Glutamatergic neuron (in vitro differentiated cells): ENCODE data around the gene GTF3C2. TPM values are rescaled to one million over a fixed set of nuclear protein-coding genes. Genes with fewer than 3 reads are reported as not detected.

Experiments used
- DNase-seq: peaks from one replicate; pipeline ENCODE4 v3.0.0; 2022
- H3K27ac Mint-ChIP-seq: one replicate; pipeline ENCODE4 v1.8.0; 2020; ENCODE audit warnings: mild to moderate bottlenecking, mixed read lengths, inconsistent platforms; ENCODE audit not compliant: unreplicated experiment
- H3K27me3 Mint-ChIP-seq: one replicate; pipeline ENCODE4 v1.8.0; 2020; ENCODE audit warnings: mild to moderate bottlenecking, moderate library complexity, mixed read lengths, inconsistent platforms; ENCODE audit not compliant: unreplicated experiment
- H3K36me3 Mint-ChIP-seq: one replicate; pipeline ENCODE4 v1.8.0; 2020; ENCODE audit warnings: mild to moderate bottlenecking, mixed read lengths, inconsistent platforms; ENCODE audit not compliant: unreplicated experiment
- H3K4me1 Mint-ChIP-seq: one replicate; pipeline ENCODE4 v1.8.0; 2020; ENCODE audit warnings: mild to moderate bottlenecking, low read depth, mixed read lengths, inconsistent platforms; ENCODE audit not compliant: unreplicated experiment
- H3K4me3 Mint-ChIP-seq: one replicate; pipeline ENCODE4 v1.8.0; 2020; ENCODE audit warnings: mild to moderate bottlenecking, mixed read lengths, inconsistent platforms; ENCODE audit not compliant: unreplicated experiment
- H3K9me3 Mint-ChIP-seq: one replicate; pipeline ENCODE4 v1.8.0; 2020; ENCODE audit warnings: mild to moderate bottlenecking, moderate library complexity, mixed read lengths, inconsistent platforms; ENCODE audit not compliant: unreplicated experiment
- total RNA-seq: library from RNA; stranded (reverse); fragmentation: NEBNext Ultra II Directional; extraction: Animal tissue kit (Norgen Biotek cat#: 25700); gene quantifications from one replicate; pipeline ENCODE4 v1.2.1, GENCODE V29; 2021; ENCODE audit not compliant: unreplicated experiment
- TF ChIP-seq, protein P1 (sequence below): fragments of 200-600 bp; sonication (generic); IDR thresholded peaks from one replicate; pipeline ENCODE4 v1.5.0; 2021; ENCODE audit not compliant: partially characterized antibody, unreplicated experiment

The GTF3C2 gene
- total RNA-seq, 1 donor from 2014 or later, result 111 TPM

DNA sequence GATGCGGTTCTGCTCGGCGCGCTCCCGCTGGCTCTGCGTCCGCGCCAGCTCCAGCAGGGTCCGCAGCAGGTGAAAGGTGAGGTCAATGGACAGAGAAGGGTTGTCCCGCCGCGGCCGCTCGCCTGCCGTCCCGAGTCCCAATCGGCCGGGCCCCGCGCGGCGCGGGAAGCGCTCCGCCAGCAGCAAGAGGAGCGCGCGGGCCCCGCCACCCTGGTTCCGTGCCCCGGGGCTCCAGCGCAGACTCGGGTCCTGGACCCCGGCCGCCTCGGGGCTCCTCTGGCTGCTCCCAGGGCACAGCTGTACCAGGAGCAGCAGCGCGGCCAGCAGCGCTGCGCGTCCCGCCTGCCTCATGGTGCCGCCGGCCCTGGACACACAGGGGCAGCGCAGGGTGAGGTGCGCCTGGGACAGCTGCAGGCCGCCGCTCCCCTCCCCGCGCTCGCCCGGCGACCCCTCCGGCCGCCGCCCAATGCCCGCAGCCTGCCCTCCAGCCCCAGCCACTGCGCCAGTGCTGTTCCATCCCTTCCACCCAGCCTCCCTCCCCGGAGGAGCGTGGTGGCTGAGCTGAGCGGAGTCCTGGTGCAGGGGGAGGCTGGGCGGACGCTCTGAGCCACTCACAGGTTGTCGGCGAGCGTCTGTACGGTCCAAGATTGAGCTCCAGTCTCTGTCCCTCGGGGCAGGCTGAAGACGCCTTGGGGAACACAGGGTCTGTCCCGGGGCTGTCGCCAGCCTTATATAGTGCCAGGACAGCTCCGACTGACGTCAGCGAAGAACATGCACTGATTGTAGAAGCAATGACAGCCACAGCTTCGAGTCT lies 48.8 kb downstream of the GTF3C2 start:
- peak; percentile 57 for DNase-seq
- peaks cover 9% of the 10 kb centered on the region for H3K36me3 Mint-ChIP-seq
- H3K4me1 Mint-ChIP-seq, result peaks cover 2% of the 10 kb centered on the region
- TF ChIP-seq, protein P1, sequence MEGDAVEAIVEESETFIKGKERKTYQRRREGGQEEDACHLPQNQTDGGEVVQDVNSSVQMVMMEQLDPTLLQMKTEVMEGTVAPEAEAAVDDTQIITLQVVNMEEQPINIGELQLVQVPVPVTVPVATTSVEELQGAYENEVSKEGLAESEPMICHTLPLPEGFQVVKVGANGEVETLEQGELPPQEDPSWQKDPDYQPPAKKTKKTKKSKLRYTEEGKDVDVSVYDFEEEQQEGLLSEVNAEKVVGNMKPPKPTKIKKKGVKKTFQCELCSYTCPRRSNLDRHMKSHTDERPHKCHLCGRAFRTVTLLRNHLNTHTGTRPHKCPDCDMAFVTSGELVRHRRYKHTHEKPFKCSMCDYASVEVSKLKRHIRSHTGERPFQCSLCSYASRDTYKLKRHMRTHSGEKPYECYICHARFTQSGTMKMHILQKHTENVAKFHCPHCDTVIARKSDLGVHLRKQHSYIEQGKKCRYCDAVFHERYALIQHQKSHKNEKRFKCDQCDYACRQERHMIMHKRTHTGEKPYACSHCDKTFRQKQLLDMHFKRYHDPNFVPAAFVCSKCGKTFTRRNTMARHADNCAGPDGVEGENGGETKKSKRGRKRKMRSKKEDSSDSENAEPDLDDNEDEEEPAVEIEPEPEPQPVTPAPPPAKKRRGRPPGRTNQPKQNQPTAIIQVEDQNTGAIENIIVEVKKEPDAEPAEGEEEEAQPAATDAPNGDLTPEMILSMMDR, result no peak
- H3K9me3 Mint-ChIP-seq, result peaks cover 2% of the 10 kb centered on the region
- H3K27me3 Mint-ChIP-seq, result peaks cover 13% of the 10 kb centered on the region
- H3K4me3 Mint-ChIP-seq, result no peak overlapping the region
- H3K27ac Mint-ChIP-seq, result no peak overlapping the region

DNA sequence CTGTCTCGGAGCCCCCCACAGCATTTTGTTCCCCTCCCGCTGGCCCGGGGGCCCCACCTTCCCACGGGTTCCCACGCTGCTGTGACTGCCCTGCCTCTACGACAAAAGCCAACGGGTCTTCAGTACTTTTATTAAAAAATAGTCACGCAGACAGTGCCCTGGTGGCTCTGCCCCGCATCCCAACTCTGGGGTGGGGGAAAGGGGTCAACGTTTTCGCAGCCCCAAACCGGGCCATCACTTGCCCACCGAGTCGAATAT lies 49.3 kb downstream of the GTF3C2 start:
- Mint-ChIP-seq H3K27ac (no peak overlapping the region), H3K36me3 (peaks cover 9% of the 10 kb centered on the region), H3K4me1 (peaks cover 2% of the 10 kb centered on the region), H3K27me3 (peaks cover 13% of the 10 kb centered on the region), H3K4me3 (no peak overlapping the region), H3K9me3 (peaks cover 2% of the 10 kb centered on the region)
- TF ChIP-seq, protein P1, result no peak
- DNase-seq, result no peak

DNA sequence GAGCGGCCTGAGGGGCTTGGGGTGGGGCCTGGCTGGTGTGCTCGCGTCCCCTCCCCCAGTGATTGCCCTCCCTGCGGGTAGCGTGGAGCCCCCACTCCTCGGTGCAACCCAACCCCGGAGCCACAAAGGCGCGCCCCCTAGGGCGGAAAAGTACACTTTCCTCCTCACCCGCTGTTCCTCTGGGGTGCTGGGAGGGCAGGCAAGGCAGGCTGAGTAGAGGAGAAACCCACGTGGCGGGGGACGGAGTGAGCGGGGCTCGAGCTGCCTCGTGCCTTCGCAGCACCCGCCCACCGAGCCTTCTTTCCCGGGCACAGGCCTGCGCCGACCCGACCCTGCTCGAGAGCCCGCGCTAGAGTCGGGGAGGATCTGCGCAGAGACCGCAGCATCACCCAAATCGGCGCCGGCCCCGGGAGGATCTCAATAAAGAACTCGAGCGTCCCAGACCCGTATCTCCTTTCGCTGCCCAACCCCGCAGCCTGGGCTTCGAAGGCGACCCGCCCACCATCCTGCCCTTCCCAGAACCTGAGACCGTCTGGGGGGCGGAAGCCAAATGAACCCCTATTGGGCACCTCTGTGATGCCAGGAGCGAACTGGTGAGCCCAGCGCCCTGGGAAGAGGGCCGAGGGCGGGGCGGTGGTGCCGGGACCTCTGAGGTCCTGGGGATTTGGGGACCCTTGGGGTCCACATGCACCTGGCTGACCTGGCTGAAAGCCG lies 49.8 kb downstream of the GTF3C2 start:
- peaks cover 13% of the 10 kb centered on the region for H3K27me3 Mint-ChIP-seq
- TF ChIP-seq, protein P1, result no peak
- peaks cover 2% of the 10 kb centered on the region for H3K4me1 Mint-ChIP-seq
- no peak overlapping the region for H3K4me3 Mint-ChIP-seq
- H3K27ac Mint-ChIP-seq, result no peak overlapping the region
- H3K36me3 Mint-ChIP-seq, result peaks cover 9% of the 10 kb centered on the region
- DNase-seq, result peak; percentile 42
- H3K9me3 Mint-ChIP-seq, result peaks cover 2% of the 10 kb centered on the region

DNA sequence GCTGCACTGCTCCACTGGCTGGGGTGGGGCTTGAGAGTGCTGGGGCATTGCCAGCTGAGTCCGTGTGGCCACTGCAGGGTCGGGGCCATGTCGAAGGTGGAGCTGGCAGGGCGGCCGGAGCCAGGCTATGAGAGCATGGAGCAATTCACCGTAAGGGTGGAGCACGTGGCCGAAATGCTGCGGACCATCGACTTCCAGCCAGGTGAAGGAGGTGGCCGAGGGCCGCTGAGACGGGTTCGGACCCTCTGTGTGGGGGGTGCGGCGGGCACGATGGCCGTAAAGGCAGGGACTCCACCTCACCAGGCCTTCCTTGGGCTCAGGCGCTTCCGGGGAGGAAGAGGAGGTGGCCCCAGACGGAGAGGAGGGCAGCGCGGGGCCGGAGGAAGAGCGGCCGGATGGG lies 50.4 kb downstream of the GTF3C2 start:
- Mint-ChIP-seq H3K9me3 (peaks cover 2% of the 10 kb centered on the region), H3K4me1 (peaks cover 2% of the 10 kb centered on the region), H3K4me3 (no peak overlapping the region), H3K27me3 (peaks cover 13% of the 10 kb centered on the region), H3K27ac (no peak overlapping the region), H3K36me3 (peaks cover 5% of the 10 kb centered on the region)
- TF ChIP-seq, protein P1, result no peak
- DNase-seq, result no peak

DNA sequence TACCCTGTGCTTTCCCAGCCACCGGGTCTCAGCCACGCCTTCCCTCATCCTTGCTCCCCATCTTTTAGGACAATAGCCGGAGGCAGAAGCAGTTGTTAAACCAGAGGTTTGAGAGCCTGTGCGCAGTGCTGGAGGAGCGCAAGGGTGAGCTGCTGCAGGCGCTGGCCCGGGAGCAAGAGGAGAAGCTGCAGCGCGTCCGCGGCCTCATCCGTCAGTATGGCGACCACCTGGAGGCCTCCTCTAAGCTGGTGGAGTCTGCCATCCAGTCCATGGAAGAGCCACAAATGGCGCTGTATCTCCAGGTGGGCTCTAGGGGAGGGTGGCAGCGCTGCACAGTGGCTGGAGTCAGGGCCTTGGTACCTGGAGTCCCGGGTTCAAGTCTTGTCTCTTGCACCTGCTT lies 51.0 kb downstream of the GTF3C2 start:
- TF ChIP-seq, protein P1, result no peak
- Mint-ChIP-seq H3K4me1 (peaks cover 2% of the 10 kb centered on the region), H3K27ac (no peak overlapping the region), H3K9me3 (peaks cover 2% of the 10 kb centered on the region), H3K36me3 (peaks cover 4% of the 10 kb centered on the region), H3K4me3 (no peak overlapping the region), H3K27me3 (peaks cover 13% of the 10 kb centered on the region)
- DNase-seq, result no peak
